Endothelial cell of umbilical vein (primary cell): Measurements from ENCODE around the gene SLC7A10. TPM values are rescaled to one million over a fixed set of nuclear protein-coding genes. Genes with fewer than 3 reads are reported as not detected.
A peak's percentile ranks its signal among the peaks of the same experiment; 100 is the strongest.

Experiments
- BruUV-seq: library from RNA; stranded (reverse); fragments of 400-500 nt; replicated peaks from 2 replicates; lab custom pipeline; 2021; lab: Mats Ljungman, UMichigan
- CTCF ChIA-PET: fragments of 300-600, 350-600 bp; sonication (Branson Sonifier 250); formaldehyde crosslinking; loops from one replicate; lab custom pipeline; 2021; ENCODE audit warnings: antibody characterized with exemption, inconsistent platforms; lab: Charles Lee
- POLR2A ChIA-PET: fragments of 300-600, 350-600 bp; sonication (Branson Sonifier 250); formaldehyde crosslinking; loops from one replicate; lab custom pipeline; 2021; ENCODE audit warnings: antibody characterized with exemption, inconsistent platforms; lab: Charles Lee
- DNase-seq: peaks from one replicate; pipeline ENCODE4 v3.0.0-alpha.2; 2011; ENCODE audit warnings: low read depth, low spot score
- FAIRE-seq: peaks from 2 replicates; lab custom pipeline; 2011; peaks lifted over from hg19 to GRCh38; lab: Jason Lieb, UNC
- H2AFZ ChIP-seq: 2 replicates; pipeline ENCODE4 v1.6.0; 2012; ENCODE audit warnings: low read depth, low read length, control low read depth, inconsistent platforms
- H3K27ac ChIP-seq: 2 replicates; pipeline ENCODE4 v1.5.1; 2011; ENCODE audit warnings: low read depth, mild to moderate bottlenecking, control low read depth, low read length, moderate library complexity; ENCODE audit not compliant: insufficient read depth
- H3K27me3 ChIP-seq, 2 experiments: 2 replicates each; pipeline versions ENCODE4 v1.6.0 to v1.6.1; 2011; ENCODE audit warnings: low read length in 2 of 2, mixed read lengths in 1 of 2; ENCODE audit not compliant: control insufficient read depth in 2 of 2, insufficient read depth in 2 of 2
- H3K36me3 ChIP-seq, 2 experiments: 2 replicates in 1 of 2; 3 replicates in 1 of 2; pipeline ENCODE4 v1.5.1; 2011; ENCODE audit warnings: low read length in 2 of 2, mild to moderate bottlenecking in 1 of 2, moderate library complexity in 1 of 2; ENCODE audit not compliant: control insufficient read depth in 2 of 2, insufficient read depth in 2 of 2; ENCODE audit errors: extremely low read depth in 1 of 2
- H3K4me1 ChIP-seq: 3 replicates; pipeline ENCODE4 v1.5.1; 2011; ENCODE audit warnings: mild to moderate bottlenecking, low read length; ENCODE audit not compliant: control insufficient read depth, insufficient read depth; ENCODE audit errors: extremely low read depth
- H3K4me2 ChIP-seq: 2 replicates; pipeline ENCODE4 v1.6.1; 2011; ENCODE audit warnings: low read length, control low read depth, mixed read lengths; ENCODE audit not compliant: insufficient read depth
- H3K4me3 ChIP-seq, 3 experiments: fragments of 200-600 bp in 1 of 3; sonication (generic), shearing (Covaris generic) in 1 of 3; replicated peaks in 1 of 3; 2 replicates each; pipeline ENCODE4 v1.5.1; 2011 to 2016; ENCODE audit warnings: control low read depth in 3 of 3, low read length in 3 of 3, mild to moderate bottlenecking in 2 of 3, inconsistent platforms in 1 of 3, low read depth in 1 of 3, moderate library complexity in 1 of 3; ENCODE audit not compliant: insufficient read depth in 1 of 3
- H3K79me2 ChIP-seq: 2 replicates; pipeline ENCODE4 v1.6.0; 2012; ENCODE audit warnings: low read length, inconsistent platforms; ENCODE audit not compliant: control insufficient read depth, insufficient read depth
- H3K9ac ChIP-seq: replicated peaks from 2 replicates; pipeline ENCODE3; 2011; ENCODE audit warnings: low read length, control low read depth; ENCODE audit not compliant: insufficient read depth; ENCODE audit errors: extremely low read depth
- H3K9me1 ChIP-seq: replicated peaks from 3 replicates; pipeline ENCODE4 v1.6.0; 2011; ENCODE audit warnings: mild to moderate bottlenecking, low read length; ENCODE audit not compliant: control insufficient read depth, insufficient read depth; ENCODE audit errors: extremely low read depth
- H3K9me3 ChIP-seq: replicated peaks from 2 replicates; pipeline ENCODE4 v1.5.1; 2012; ENCODE audit warnings: low read length, inconsistent platforms; ENCODE audit not compliant: control insufficient read depth, insufficient read depth
- H4K20me1 ChIP-seq: replicated peaks from 2 replicates; pipeline ENCODE3; 2011; ENCODE audit warnings: mild to moderate bottlenecking, low read length; ENCODE audit not compliant: control insufficient read depth, insufficient read depth; ENCODE audit errors: extremely low read depth
- EZH2 ChIP-seq: IDR thresholded peaks from 2 replicates; pipeline ENCODE4 v1.6.1; 2012; ENCODE audit warnings: borderline replicate concordance, low read depth, mild to moderate bottlenecking, moderate library complexity, low read length, inconsistent platforms; ENCODE audit not compliant: severe bottlenecking
- FOS ChIP-seq: IDR thresholded peaks from 2 replicates; pipeline ENCODE4 v1.6.1; 2011; ENCODE audit warnings: mild to moderate bottlenecking, low read length, moderate library complexity, borderline replicate concordance; ENCODE audit not compliant: insufficient read depth
- GATA2 ChIP-seq: IDR thresholded peaks from 2 replicates; pipeline ENCODE4 v1.7.0; 2011; ENCODE audit warnings: low read depth, mild to moderate bottlenecking, moderate library complexity, mixed read lengths, low read length; ENCODE audit not compliant: insufficient read length, insufficient read depth
- JUN ChIP-seq: IDR thresholded peaks from 2 replicates; pipeline ENCODE4 v1.6.1; 2011; ENCODE audit warnings: borderline replicate concordance, low read depth; ENCODE audit not compliant: insufficient read length, insufficient read depth
- MYC ChIP-seq: IDR thresholded peaks from one replicate; pipeline ENCODE4 v1.6.1; 2011; ENCODE audit warnings: mild to moderate bottlenecking, low read depth, low read length
- POLR2A ChIP-seq: IDR thresholded peaks from 2 replicates; pipeline ENCODE4 v1.6.1; 2012; ENCODE audit warnings: low read depth, mild to moderate bottlenecking, control low read depth, low read length
- POLR2AphosphoS5 ChIP-seq: IDR thresholded peaks from 2 replicates; pipeline ENCODE4 v1.6.1; 2012; ENCODE audit warnings: low read depth, mild to moderate bottlenecking, control low read depth, low read length, moderate library complexity; ENCODE audit not compliant: insufficient read depth
- dilution Hi-C: fragments of 300-500 bp; cut with MboI; formaldehyde crosslinking; loops from one replicate; pipeline ENCODE4 v1.15.0; 2019; ENCODE audit warnings: low sequenced_read_pairs; ENCODE audit not compliant: extremely low pct_ligation_motif_present
- intact Hi-C: fragments of 100-400 bp; cut with micrococcal nuclease; formaldehyde crosslinking; loops from one replicate; pipeline ENCODE4 v1.10.0; 2022
- polyA plus RNA-seq, 4 experiments: library from polyadenylated mRNA; depleted of rRNA in 3 of 4; stranded (reverse) in 3 of 4; unstranded in 1 of 4; fragments of >200 nt; gene quantifications; 2 replicates each; pipeline versions ENCODE4 v1.2.1 to v1.2.3, GENCODE V29; 2011 to 2012; ENCODE audit warnings: missing spikeins in 1 of 4
- total RNA-seq: library from RNA; stranded (reverse); gene quantifications from 2 replicates; pipeline ENCODE4 v1.2.3, GENCODE V29; 2021
- TF ChIP-seq, protein P1 (sequence below): IDR thresholded peaks from 2 replicates; pipeline ENCODE4 v1.6.1; 2011; ENCODE audit not compliant: insufficient read depth, insufficient read length
- TF ChIP-seq, protein P2 (sequence below), 2 donors: IDR thresholded peaks; 1 replicate in 1 of 2; 2 replicates in 1 of 2; pipeline ENCODE4 v1.5.1; 2011; ENCODE audit warnings: low read length in 2 of 2, mild to moderate bottlenecking in 2 of 2, moderate library complexity in 2 of 2, control low read depth in 1 of 2, inconsistent platforms in 1 of 2, low read depth in 1 of 2; ENCODE audit not compliant: insufficient read depth in 1 of 2; ENCODE audit errors: extremely low read depth in 1 of 2

SLC7A10 gene
- total and polyA plus RNA-seq, 2 donors (not counting 3 experiments of a cell fraction or from before 2014, with no cell fraction given) = not detected

DNA sequence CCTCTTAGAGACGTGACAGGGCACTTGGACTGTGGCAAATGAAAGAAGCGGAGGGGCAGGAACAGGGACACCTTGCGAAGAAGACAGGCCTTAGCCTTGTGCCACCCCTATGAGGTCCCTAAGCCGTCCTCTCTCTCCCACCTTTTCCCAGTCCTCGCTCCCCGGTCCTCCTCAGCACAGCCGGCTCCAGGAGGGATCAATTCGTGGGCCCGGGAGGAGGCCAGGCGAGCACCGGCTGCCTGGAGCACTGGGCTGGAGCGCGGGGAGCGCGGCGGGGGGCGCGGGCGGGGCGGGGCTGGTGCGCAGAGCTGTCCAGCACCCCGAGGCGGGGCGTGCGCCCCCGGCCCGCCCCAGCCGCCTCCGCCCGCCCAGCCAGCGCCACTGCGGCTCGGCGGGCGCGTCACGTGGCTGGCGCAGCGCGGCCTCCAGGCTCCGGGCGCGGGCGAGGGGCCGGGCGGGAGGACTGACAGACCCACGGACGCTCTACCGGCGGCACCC is 31.7 kb downstream of the SLC7A10 start, which contains the start of gene LRP3:
Gene LRP3 (plus strand): TSS at position 466 of the 498 bp plus-strand sequence. CDS start 456 bp downstream, outside the sequence.
- H3K4me3 ChIP-seq = peak within 1 kb of the TSS; percentile 19 to 51 (median 39)
- H3K4me2 ChIP-seq = peak within 1 kb of the TSS; percentile 49
- H4K20me1 ChIP-seq = no peaks in the 10 kb centered on the region
- peaks cover 2 to 4% of the 10 kb centered on the region in 2 experiments for H3K27me3 ChIP-seq
- TF ChIP-seq, protein P1, sequence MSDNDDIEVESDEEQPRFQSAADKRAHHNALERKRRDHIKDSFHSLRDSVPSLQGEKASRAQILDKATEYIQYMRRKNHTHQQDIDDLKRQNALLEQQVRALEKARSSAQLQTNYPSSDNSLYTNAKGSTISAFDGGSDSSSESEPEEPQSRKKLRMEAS = no peak
- TF ChIP-seq MYC (no peak), JUN (no peak), GATA2 (no peak), POLR2A (no peak), EZH2 (no peak), FOS (no peak), POLR2AphosphoS5 (no peak)
- TF ChIP-seq, protein P2, sequence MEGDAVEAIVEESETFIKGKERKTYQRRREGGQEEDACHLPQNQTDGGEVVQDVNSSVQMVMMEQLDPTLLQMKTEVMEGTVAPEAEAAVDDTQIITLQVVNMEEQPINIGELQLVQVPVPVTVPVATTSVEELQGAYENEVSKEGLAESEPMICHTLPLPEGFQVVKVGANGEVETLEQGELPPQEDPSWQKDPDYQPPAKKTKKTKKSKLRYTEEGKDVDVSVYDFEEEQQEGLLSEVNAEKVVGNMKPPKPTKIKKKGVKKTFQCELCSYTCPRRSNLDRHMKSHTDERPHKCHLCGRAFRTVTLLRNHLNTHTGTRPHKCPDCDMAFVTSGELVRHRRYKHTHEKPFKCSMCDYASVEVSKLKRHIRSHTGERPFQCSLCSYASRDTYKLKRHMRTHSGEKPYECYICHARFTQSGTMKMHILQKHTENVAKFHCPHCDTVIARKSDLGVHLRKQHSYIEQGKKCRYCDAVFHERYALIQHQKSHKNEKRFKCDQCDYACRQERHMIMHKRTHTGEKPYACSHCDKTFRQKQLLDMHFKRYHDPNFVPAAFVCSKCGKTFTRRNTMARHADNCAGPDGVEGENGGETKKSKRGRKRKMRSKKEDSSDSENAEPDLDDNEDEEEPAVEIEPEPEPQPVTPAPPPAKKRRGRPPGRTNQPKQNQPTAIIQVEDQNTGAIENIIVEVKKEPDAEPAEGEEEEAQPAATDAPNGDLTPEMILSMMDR (IDR thresholded peaks at IDR 0.05; ENCODE audit: extremely low read depth in 1 of 2, insufficient read depth in 1 of 2, low read depth in 1 of 2, low read length in 2 of 2) = no peak
- DNase-seq = peak; percentile 13
- no peak within 1 kb of the TSS for H3K27ac ChIP-seq
- no peak for FAIRE-seq
- no peaks in the 10 kb centered on the region for H3K9me1 ChIP-seq
- peaks cover 3% of the 10 kb centered on the region for H3K4me1 ChIP-seq
- intact Hi-C loops (loop anchor here (2.0 kb wide), 1 partner anchor 17 kb away; no protein-coding TSS in a partner anchor), dilution Hi-C loops (no loop called here)
- peak within 1 kb of the TSS; percentile 67 for H2AFZ ChIP-seq
- BruUV-seq = no TSS peak
- no peaks in the 10 kb centered on the region for H3K9me3 ChIP-seq
- H3K79me2 ChIP-seq = no peaks in the 10 kb centered on the region
- peak within 1 kb of the TSS; percentile 55 for H3K9ac ChIP-seq
- POLR2A ChIA-PET = no interaction called here
- CTCF ChIA-PET = interaction anchor here (5.2 kb wide), 1 partner anchor 10 kb away, joined by 43 read pairs; no protein-coding TSS in a partner anchor
- no peaks in the 10 kb centered on the region for H3K36me3 ChIP-seq
